ENCODE data around the gene ZNF396. TPM values are rescaled to one million over a fixed set of nuclear protein-coding genes. Genes with fewer than 3 reads are reported as not detected.
A peak's percentile ranks its signal among the peaks of the same experiment; 100 is the strongest.

Gene ZNF396
- total and polyA plus RNA-seq, 9 of the 15 experiments (the other 6 are each of a cell fraction or from before 2014, with no cell fraction given), result 0.73 to 2.3 (median 1.9) TPM

GRCh38 chr18:35344736-35345459 lies 32.2 kb downstream of the ZNF396 start (continued):
- no peak for TF ChIP-seq GTF3C2 (IDR thresholded peaks at IDR 0.05; ENCODE audit: borderline replicate concordance, extremely low read depth, insufficient read length)
- TF ChIP-seq TAL1 (IDR thresholded peaks at IDR 0.05), result no peak
- TF ChIP-seq HDGF (IDR thresholded peaks at IDR 0.05), result no peak
- no peak; the same call in 1 of the 2 replicates for TF ChIP-seq CEBPG (CRISPR knock-in tag; IDR thresholded peaks at IDR 0.05)
- TF ChIP-seq CEBPG (tag; conservative IDR thresholded peaks at IDR 0.05 in 1 of 2, IDR thresholded peaks at IDR 0.05 in 1 of 2), result peak in 1 of 2 experiments; percentile 20; a peak in 1 of 4 replicates
- TF ChIP-seq ZNF24 (IDR thresholded peaks at IDR 0.05), result peak; percentile 81
- peak; percentile 96 for TF ChIP-seq ZNF316 (IDR thresholded peaks at IDR 0.05)
- TF ChIP-seq ATF3 (IDR thresholded peaks at IDR 0.05), result 0 out of 2 replicates have a peak, but pooled peaks have one; percentile 5
- TF ChIP-seq ATF3 (CRISPR knock-in tag; conservative IDR thresholded peaks at IDR 0.05), result no peak
- no peak for TF ChIP-seq PHTF2 (CRISPR knock-in tag; IDR thresholded peaks at IDR 0.05)
- peak; percentile 87 for TF ChIP-seq MAFF (IDR thresholded peaks at IDR 0.05; ENCODE audit: low read length)
- no peak; the same call in 1 of the 2 replicates for TF ChIP-seq FOXM1 (IDR thresholded peaks at IDR 0.05; ENCODE audit: low read depth)
- no peak for TF ChIP-seq FOXM1 (CRISPR knock-in tag; IDR thresholded peaks at IDR 0.05; ENCODE audit: low read depth)
- TF ChIP-seq ZNF507 (tag; conservative IDR thresholded peaks at IDR 0.05), result peak; percentile 34; the same call in 1 of the 2 replicates
- no peak for TF ChIP-seq CBX1 (IDR thresholded peaks at IDR 0.05; ENCODE audit: low read depth)
- peak; percentile 68 for TF ChIP-seq CHD4 (IDR thresholded peaks at IDR 0.05; ENCODE audit: insufficient read depth, insufficient replicate concordance, low read depth, low read length, poor library complexity, severe bottlenecking)
- TF ChIP-seq SMARCA5 (IDR thresholded peaks at IDR 0.05), result peak; percentile 81
- no peak for TF ChIP-seq ZBTB34 (CRISPR knock-in tag; IDR thresholded peaks at IDR 0.05)
- TF ChIP-seq ADNP (tag; IDR thresholded peaks at IDR 0.05), result peak; percentile 70; the same call in 1 of the 2 replicates

All from K562 (cell line).